ENCODE data around the gene IGSF21.

IGSF21 gene

DNA sequence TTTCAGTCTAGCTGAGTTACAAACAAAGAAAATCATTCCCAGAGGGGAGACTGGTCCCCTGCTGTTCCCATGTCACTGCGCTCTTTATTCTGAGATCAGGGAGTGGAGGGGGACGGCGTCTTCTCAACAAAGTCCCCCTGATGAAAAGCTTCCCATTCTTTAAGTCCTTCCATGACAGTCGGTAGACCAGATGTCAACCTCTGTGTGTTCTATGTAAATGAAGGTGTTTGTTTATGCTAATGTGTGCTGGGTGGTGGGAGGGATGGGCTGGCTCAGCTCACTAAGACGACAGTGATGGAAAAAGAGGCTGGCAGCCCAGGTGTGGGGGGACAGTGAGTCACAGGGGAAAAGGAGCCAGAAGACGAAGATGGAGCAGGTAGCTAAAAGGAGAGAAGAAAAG lies 225.0 kb downstream of the IGSF21 start:
- Histone ChIP-seq H3K27ac (no peak overlapping the region), H3K9ac (no peak overlapping the region), H3K4me1 (ENCODE audit: low read depth, poor library complexity, severe bottlenecking) (no peaks in the 10 kb centered on the region), H3K79me2 (ENCODE audit: insufficient read depth, low read depth) (no peaks in the 10 kb centered on the region), H3K4me2 (no peak overlapping the region), H3K36me3 (ENCODE audit: insufficient read depth) (no peaks in the 10 kb centered on the region), H3K27me3 (ENCODE audit: insufficient read depth, low read depth) (no peaks in the 10 kb centered on the region), H3K4me3 (IDR thresholded peaks at IDR 0.05; ENCODE audit: insufficient read depth, low read depth, low read length) (no peak overlapping the region), H2AFZ (ENCODE audit: low read depth) (no peak overlapping the region), H4K20me1 (ENCODE audit: insufficient read depth) (no peaks in the 10 kb centered on the region)
- TF ChIP-seq, protein P1, sequence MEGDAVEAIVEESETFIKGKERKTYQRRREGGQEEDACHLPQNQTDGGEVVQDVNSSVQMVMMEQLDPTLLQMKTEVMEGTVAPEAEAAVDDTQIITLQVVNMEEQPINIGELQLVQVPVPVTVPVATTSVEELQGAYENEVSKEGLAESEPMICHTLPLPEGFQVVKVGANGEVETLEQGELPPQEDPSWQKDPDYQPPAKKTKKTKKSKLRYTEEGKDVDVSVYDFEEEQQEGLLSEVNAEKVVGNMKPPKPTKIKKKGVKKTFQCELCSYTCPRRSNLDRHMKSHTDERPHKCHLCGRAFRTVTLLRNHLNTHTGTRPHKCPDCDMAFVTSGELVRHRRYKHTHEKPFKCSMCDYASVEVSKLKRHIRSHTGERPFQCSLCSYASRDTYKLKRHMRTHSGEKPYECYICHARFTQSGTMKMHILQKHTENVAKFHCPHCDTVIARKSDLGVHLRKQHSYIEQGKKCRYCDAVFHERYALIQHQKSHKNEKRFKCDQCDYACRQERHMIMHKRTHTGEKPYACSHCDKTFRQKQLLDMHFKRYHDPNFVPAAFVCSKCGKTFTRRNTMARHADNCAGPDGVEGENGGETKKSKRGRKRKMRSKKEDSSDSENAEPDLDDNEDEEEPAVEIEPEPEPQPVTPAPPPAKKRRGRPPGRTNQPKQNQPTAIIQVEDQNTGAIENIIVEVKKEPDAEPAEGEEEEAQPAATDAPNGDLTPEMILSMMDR (conservative IDR thresholded peaks at IDR 0.05; ENCODE audit: low read depth, low read length): no peak

DNA sequence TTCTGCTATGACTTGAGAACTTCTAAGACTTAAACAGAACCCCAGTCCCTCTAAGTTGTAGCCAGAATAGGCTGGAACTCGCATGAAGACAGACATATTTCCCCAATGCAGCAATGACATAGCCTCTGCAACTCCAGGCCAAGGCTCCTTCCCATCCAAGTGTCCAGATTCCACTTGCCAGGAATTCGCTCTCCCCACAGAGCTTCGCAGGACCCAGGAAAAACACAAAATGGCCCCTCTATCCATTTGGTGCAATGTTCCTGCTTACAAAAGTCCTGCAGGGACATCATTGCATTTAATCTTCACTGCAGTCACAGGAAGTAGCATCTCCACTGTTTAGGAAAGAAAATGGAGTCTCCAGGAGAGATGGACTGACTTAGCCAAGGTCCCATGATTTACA lies 225.6 kb downstream of the IGSF21 start:
- TF ChIP-seq, protein P1 (conservative IDR thresholded peaks at IDR 0.05; ENCODE audit: low read depth, low read length): no peak
- Histone ChIP-seq H3K9ac (no peak overlapping the region), H3K27ac (no peak overlapping the region)

DNA sequence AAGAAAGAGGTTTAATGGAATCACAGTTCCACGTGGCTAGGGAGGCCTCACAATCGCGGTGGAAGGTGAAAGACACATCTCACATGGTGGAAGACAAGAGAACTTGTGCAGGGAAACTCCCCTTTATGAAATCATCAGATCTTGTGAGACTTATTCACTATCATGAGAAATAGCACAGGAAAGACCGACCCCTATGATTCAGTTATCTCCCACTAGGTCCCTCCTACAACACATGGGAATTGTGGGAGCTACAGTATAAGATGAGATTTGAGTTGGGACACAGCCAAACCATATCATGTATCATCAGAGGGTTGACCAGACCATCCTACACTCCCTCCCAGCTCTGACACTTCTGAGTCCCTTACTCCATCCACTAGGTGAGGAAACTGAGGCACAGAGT lies 229.2 kb downstream of the IGSF21 start:
- H3K27ac ChIP-seq: no peak overlapping the region
- H3K4me1 ChIP-seq (ENCODE audit: low read depth, poor library complexity, severe bottlenecking): no peaks in the 10 kb centered on the region
- no peak overlapping the region for H3K4me2 ChIP-seq
- no peak overlapping the region for H3K9ac ChIP-seq
- H4K20me1 ChIP-seq (ENCODE audit: insufficient read depth): no peaks in the 10 kb centered on the region
- no peak overlapping the region for H2AFZ ChIP-seq (ENCODE audit: low read depth)
- no peaks in the 10 kb centered on the region for H3K79me2 ChIP-seq (ENCODE audit: insufficient read depth, low read depth)
- H3K27me3 ChIP-seq (ENCODE audit: insufficient read depth, low read depth): no peaks in the 10 kb centered on the region
- no peaks in the 10 kb centered on the region for H3K36me3 ChIP-seq (ENCODE audit: insufficient read depth)
- TF ChIP-seq, protein P1 (conservative IDR thresholded peaks at IDR 0.05; ENCODE audit: low read depth, low read length): no peak
- H3K4me3 ChIP-seq (IDR thresholded peaks at IDR 0.05; ENCODE audit: insufficient read depth, low read depth, low read length): no peak overlapping the region

More for the DNA sequence above, 225.6 kb downstream of the IGSF21 start:
- Histone ChIP-seq H3K4me3 (IDR thresholded peaks at IDR 0.05; ENCODE audit: insufficient read depth, low read depth, low read length) (no peak overlapping the region), H3K79me2 (ENCODE audit: insufficient read depth, low read depth) (no peaks in the 10 kb centered on the region), H4K20me1 (ENCODE audit: insufficient read depth) (no peaks in the 10 kb centered on the region), H3K27me3 (ENCODE audit: insufficient read depth, low read depth) (no peaks in the 10 kb centered on the region), H2AFZ (ENCODE audit: low read depth) (no peak overlapping the region), H3K4me2 (no peak overlapping the region), H3K36me3 (ENCODE audit: insufficient read depth) (no peaks in the 10 kb centered on the region), H3K4me1 (ENCODE audit: low read depth, poor library complexity, severe bottlenecking) (no peaks in the 10 kb centered on the region)

DNA sequence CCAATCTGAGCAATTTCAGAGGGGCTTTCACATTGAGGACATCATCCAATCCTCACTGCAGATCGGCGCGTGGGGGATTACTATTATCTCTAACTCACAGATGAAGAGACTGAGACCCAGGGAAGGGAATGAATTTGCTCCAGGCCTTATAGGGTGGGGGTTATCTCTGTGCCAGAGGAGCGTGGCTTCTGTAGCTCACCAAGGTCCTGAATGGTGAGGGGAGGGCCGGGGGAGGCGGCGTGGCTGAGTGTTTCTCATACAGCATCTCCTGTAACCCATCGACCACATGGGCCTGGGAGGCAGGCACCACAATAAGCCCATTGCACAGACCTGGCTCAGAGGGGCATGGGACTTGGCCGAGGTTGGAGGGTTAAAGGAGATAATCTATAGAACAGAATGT lies 230.2 kb downstream of the IGSF21 start:
- TF ChIP-seq, protein P1 (conservative IDR thresholded peaks at IDR 0.05; ENCODE audit: low read depth, low read length): no peak
- no peaks in the 10 kb centered on the region for H4K20me1 ChIP-seq (ENCODE audit: insufficient read depth)
- no peaks in the 10 kb centered on the region for H3K79me2 ChIP-seq (ENCODE audit: insufficient read depth, low read depth)
- no peaks in the 10 kb centered on the region for H3K36me3 ChIP-seq (ENCODE audit: insufficient read depth)
- no peak overlapping the region for H3K9ac ChIP-seq
- no peak overlapping the region for H3K4me3 ChIP-seq (IDR thresholded peaks at IDR 0.05; ENCODE audit: insufficient read depth, low read depth, low read length)
- H3K4me2 ChIP-seq: no peak overlapping the region
- no peaks in the 10 kb centered on the region for H3K27me3 ChIP-seq (ENCODE audit: insufficient read depth, low read depth)
- H3K27ac ChIP-seq: no peak overlapping the region
- H3K4me1 ChIP-seq (ENCODE audit: low read depth, poor library complexity, severe bottlenecking): no peaks in the 10 kb centered on the region
- H2AFZ ChIP-seq (ENCODE audit: low read depth): no peak overlapping the region
